Loucy (cell line): ENCODE data around the gene GLI1.

ENCODE experiments used
- EZH2phosphoT487 ChIP-seq: fragments of 200-600 bp; IDR thresholded peaks from 2 replicates; pipeline ENCODE4 v1.6.1; 2018; ENCODE audit warnings: antibody characterized with exemption, mild to moderate bottlenecking, moderate library complexity, borderline replicate concordance
- TF ChIP-seq, protein P1 (sequence below): fragments of 200-600 bp; sonication (generic); conservative IDR thresholded peaks from 2 replicates; pipeline ENCODE4 v1.5.1; 2014; ENCODE audit warnings: mild to moderate bottlenecking, antibody characterized with exemption, low read length

- TF ChIP-seq EZH2phosphoT487: no peak
- TF ChIP-seq, protein P1, sequence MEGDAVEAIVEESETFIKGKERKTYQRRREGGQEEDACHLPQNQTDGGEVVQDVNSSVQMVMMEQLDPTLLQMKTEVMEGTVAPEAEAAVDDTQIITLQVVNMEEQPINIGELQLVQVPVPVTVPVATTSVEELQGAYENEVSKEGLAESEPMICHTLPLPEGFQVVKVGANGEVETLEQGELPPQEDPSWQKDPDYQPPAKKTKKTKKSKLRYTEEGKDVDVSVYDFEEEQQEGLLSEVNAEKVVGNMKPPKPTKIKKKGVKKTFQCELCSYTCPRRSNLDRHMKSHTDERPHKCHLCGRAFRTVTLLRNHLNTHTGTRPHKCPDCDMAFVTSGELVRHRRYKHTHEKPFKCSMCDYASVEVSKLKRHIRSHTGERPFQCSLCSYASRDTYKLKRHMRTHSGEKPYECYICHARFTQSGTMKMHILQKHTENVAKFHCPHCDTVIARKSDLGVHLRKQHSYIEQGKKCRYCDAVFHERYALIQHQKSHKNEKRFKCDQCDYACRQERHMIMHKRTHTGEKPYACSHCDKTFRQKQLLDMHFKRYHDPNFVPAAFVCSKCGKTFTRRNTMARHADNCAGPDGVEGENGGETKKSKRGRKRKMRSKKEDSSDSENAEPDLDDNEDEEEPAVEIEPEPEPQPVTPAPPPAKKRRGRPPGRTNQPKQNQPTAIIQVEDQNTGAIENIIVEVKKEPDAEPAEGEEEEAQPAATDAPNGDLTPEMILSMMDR: no peak
Measured at GRCh38 chr12:57521525-57522010, 62.0 kb downstream of the GLI1 start.
